Vagina (tissue), 2 donors: ENCODE measurements around the gene LRP2.

Experiments
- CTCF ChIP-seq, 3 experiments: fragments of 450-650 bp in 2 of 3; fragments of 200-600 bp in 1 of 3; sonication (generic) in 1 of 3; IDR thresholded peaks; one replicate each; pipeline ENCODE4 v1.5.1; 2017 to 2019; ENCODE audit warnings: antibody characterized with exemption in 3 of 3, mild to moderate bottlenecking in 2 of 3, moderate library complexity in 2 of 3
- POLR2A ChIP-seq, 2 donors: fragments of 450-650 bp; IDR thresholded peaks; one replicate each; pipeline ENCODE4 v1.6.1; 2017; ENCODE audit warnings: antibody characterized with exemption in 2 of 2, mild to moderate bottlenecking in 2 of 2, moderate library complexity in 2 of 2

GRCh38 chr2:169208026-169208425 is 154.3 kb downstream of the LRP2 start:
- TF ChIP-seq POLR2A (IDR thresholded peaks at IDR 0.05) = no peak
- no peak for TF ChIP-seq CTCF (IDR thresholded peaks at IDR 0.05)
